HL-60/S4 treated with phorbol 12-myristate 13-acetate at 8.2 ng/mL for 4 days and 3 days (cell line): ENCODE data around the gene TMEM250.
"Not testable (repeated sequence)": the region's sequence is repeated elsewhere in the genome, so short reads cannot be mapped to it uniquely, and the experiment has no call there.

Experiments used
- in situ Hi-C: fragments of 300-500 bp; cut with MboI; formaldehyde crosslinking; loops from 2 replicates; pipeline ENCODE4 v1.15.0; 2022; ENCODE audit warnings: low sequenced_read_pairs

TMEM250 gene

GRCh38 chr9:136115206-136115605 is 3.5 kb downstream of the TMEM250 start:
- in situ Hi-C loops: no loop called here

GRCh38 chr9:136114610-136115009 is 4.1 kb downstream of the TMEM250 start:
- in situ Hi-C loops: no loop called here

- in situ Hi-C loops: no loop called here
These were observed 6.1 kb downstream of the TMEM250 start for GRCh38 chr9:136112541-136112940.

GRCh38 chr9:136111910-136112309 is 6.8 kb downstream of the TMEM250 start:
- in situ Hi-C loops: no loop called here

GRCh38 chr9:136111190-136111589 is 7.5 kb downstream of the TMEM250 start:
- in situ Hi-C loops: no loop called here

GRCh38 chr9:136110082-136111061 is 8.3 kb downstream of the TMEM250 start:
- in situ Hi-C loops: no loop called here

GRCh38 chr9:136109351-136110081 is 9.2 kb downstream of the TMEM250 start:
- in situ Hi-C loops: no loop called here

GRCh38 chr9:136108648-136109266 is 9.9 kb downstream of the TMEM250 start:
- in situ Hi-C loops: no loop called here

- in situ Hi-C loops: no loop called here
These were observed 10.6 kb downstream of the TMEM250 start for GRCh38 chr9:136107953-136108647.

- in situ Hi-C loops: no loop called here
These were observed 11.3 kb downstream of the TMEM250 start for GRCh38 chr9:136107155-136107952.

GRCh38 chr9:136105398-136106135 is 13.1 kb downstream of the TMEM250 start:
- in situ Hi-C loops: no loop called here

GRCh38 chr9:136104916-136105315 is 13.8 kb downstream of the TMEM250 start:
- in situ Hi-C loops: no loop called here

- in situ Hi-C loops: no loop called here
These were observed 14.2 kb downstream of the TMEM250 start for GRCh38 chr9:136104488-136104800.

- in situ Hi-C loops: no loop called here
These were observed 14.8 kb downstream of the TMEM250 start for GRCh38 chr9:136103651-136104487.

- in situ Hi-C loops: not testable (repeated sequence)
These were observed 17.0 kb downstream of the TMEM250 start for GRCh38 chr9:136101615-136102074.

- in situ Hi-C loops: no loop called here
These were observed 17.7 kb downstream of the TMEM250 start for GRCh38 chr9:136100700-136101614.

- in situ Hi-C loops: no loop called here
These were observed 19.1 kb downstream of the TMEM250 start for GRCh38 chr9:136099542-136099941.
